H1 (cell line): ENCODE results near the gene STXBP5. TPM values are rescaled to one million over a fixed set of nuclear protein-coding genes. Genes with fewer than 3 reads are reported as not detected.

ENCODE experiments used
- CTCF ChIA-PET: fragments of 300-600 bp; sonication (Branson Sonifier 250); formaldehyde crosslinking; loops from one replicate; lab custom pipeline; 2021; ENCODE audit not compliant: partially characterized antibody; lab: Charles Lee
- POLR2A ChIA-PET: fragments of 300-600 bp; sonication (Branson Sonifier 250); formaldehyde crosslinking; loops from one replicate; lab custom pipeline; 2021; ENCODE audit warnings: inconsistent platforms; ENCODE audit not compliant: partially characterized antibody; lab: Charles Lee
- DNase-seq, 2 experiments: peaks; one replicate each; pipeline versions ENCODE4 v3.0.0 to v3.0.0-alpha.2; 2010 to 2022; ENCODE audit warnings: low spot score in 2 of 2, low read depth in 1 of 2, mixed read lengths in 1 of 2
- FAIRE-seq: peaks from 2 replicates; lab custom pipeline; 2011; peaks lifted over from hg19 to GRCh38; lab: Jason Lieb, UNC
- H2AFZ ChIP-seq: 2 replicates; pipeline ENCODE4 v1.8.1; 2012; ENCODE audit warnings: low read length, inconsistent platforms
- H2AK5ac ChIP-seq: 2 replicates; pipeline ENCODE4 v1.6.1; 2013; ENCODE audit warnings: low read depth, low read length
- H2BK120ac ChIP-seq: replicated peaks from 2 replicates; pipeline ENCODE3; 2013; ENCODE audit warnings: low read depth, low read length, inconsistent platforms
- H2BK12ac ChIP-seq: 2 replicates; pipeline ENCODE4 v1.6.1; 2013; ENCODE audit warnings: low read depth, low read length
- H2BK15ac ChIP-seq: 2 replicates; pipeline ENCODE4 v1.6.1; 2013; ENCODE audit warnings: low read length
- H2BK20ac ChIP-seq: 2 replicates; pipeline ENCODE4 v1.6.1; 2013; ENCODE audit warnings: low read length
- H2BK5ac ChIP-seq: 2 replicates; pipeline ENCODE4 v1.6.1; 2013; ENCODE audit warnings: low read depth, low read length
- H3K14ac ChIP-seq: 2 replicates; pipeline ENCODE4 v1.6.1; 2013; ENCODE audit warnings: inconsistent platforms; ENCODE audit not compliant: insufficient read length
- H3K18ac ChIP-seq: 2 replicates; pipeline ENCODE4 v1.6.1; 2013; ENCODE audit warnings: low read length; ENCODE audit errors: extremely low read depth
- H3K23ac ChIP-seq: 2 replicates; pipeline ENCODE4 v1.6.1; 2013; ENCODE audit warnings: inconsistent platforms; ENCODE audit not compliant: insufficient read length
- H3K23me2 ChIP-seq: 2 replicates; pipeline ENCODE4 v1.6.1; 2013; ENCODE audit warnings: low read depth, low read length
- H3K27ac ChIP-seq: 2 replicates; pipeline ENCODE4 v1.6.1; 2011; ENCODE audit warnings: low read depth, low read length, inconsistent platforms
- H3K27me3 ChIP-seq, 4 experiments: replicated peaks in 1 of 4; 1 replicate in 1 of 4; 2 replicates in 3 of 4; pipeline versions ENCODE4 v1.6.1 to v1.8.1; 2011 to 2013; ENCODE audit warnings: low read length in 3 of 4, mild to moderate bottlenecking in 3 of 4, inconsistent platforms in 2 of 4, mixed read lengths in 2 of 4, moderate library complexity in 1 of 4; ENCODE audit not compliant: control insufficient read depth in 3 of 4, insufficient read depth in 3 of 4; ENCODE audit errors: extremely low read depth in 1 of 4
- H3K36me3 ChIP-seq, 4 experiments: 2 replicates each; pipeline versions ENCODE4 v1.6.1 to v1.8.1; 2011 to 2013; ENCODE audit warnings: mild to moderate bottlenecking in 4 of 4, low read length in 3 of 4, moderate library complexity in 2 of 4, control low read depth in 1 of 4, inconsistent platforms in 1 of 4; ENCODE audit not compliant: insufficient read depth in 4 of 4, control insufficient read depth in 2 of 4
- H3K4ac ChIP-seq: replicated peaks from 2 replicates; pipeline ENCODE3; 2013; ENCODE audit warnings: low read length, low read depth, mixed read lengths, inconsistent platforms; ENCODE audit not compliant: insufficient read length
- H3K4me1 ChIP-seq, 4 experiments: replicated peaks in 1 of 4; 1 replicate in 1 of 4; 2 replicates in 3 of 4; pipeline versions ENCODE4 v1.6.1 to v1.8.1; 2011 to 2013; ENCODE audit warnings: low read length in 3 of 4, inconsistent platforms in 2 of 4, mixed read lengths in 1 of 4; ENCODE audit not compliant: insufficient read depth in 4 of 4, control insufficient read depth in 3 of 4
- H3K4me2 ChIP-seq, 2 experiments: 2 replicates each; pipeline versions ENCODE4 v1.6.1 to v1.8.1; 2011 to 2013; ENCODE audit warnings: low read depth in 2 of 2, low read length in 2 of 2, control low read depth in 1 of 2, inconsistent platforms in 1 of 2, mild to moderate bottlenecking in 1 of 2; ENCODE audit not compliant: insufficient read depth in 1 of 2
- H3K4me3 ChIP-seq, 4 experiments: fragments of 200-600, 300-600 bp in 1 of 4; sonication (generic), shearing (Covaris generic), sonication (Bioruptor Twin) in 1 of 4; 2 replicates each; pipeline versions ENCODE4 v1.5.1 to v1.8.1; 2011 to 2016; ENCODE audit warnings: low read length in 4 of 4, low read depth in 3 of 4, control low read depth in 2 of 4, inconsistent platforms in 2 of 4, mild to moderate bottlenecking in 2 of 4, mixed read lengths in 1 of 4, moderate library complexity in 1 of 4; ENCODE audit not compliant: insufficient read depth in 2 of 4; ENCODE audit errors: extremely low read depth in 1 of 4
- H3K56ac ChIP-seq: replicated peaks from 2 replicates; pipeline ENCODE3; 2013; ENCODE audit warnings: low read depth, mild to moderate bottlenecking, mixed read lengths, low read length, inconsistent platforms; ENCODE audit not compliant: insufficient read length
- H3K79me1 ChIP-seq: 2 replicates; pipeline ENCODE4 v1.6.1; 2013; ENCODE audit warnings: low read depth, low read length, control low read depth
- H3K79me2 ChIP-seq, 2 experiments: 2 replicates each; pipeline versions ENCODE4 v1.6.1 to v1.8.1; 2012 to 2013; ENCODE audit warnings: low read length in 2 of 2, mild to moderate bottlenecking in 2 of 2, inconsistent platforms in 1 of 2; ENCODE audit not compliant: insufficient read depth in 2 of 2, control insufficient read depth in 1 of 2
- H3K9ac ChIP-seq, 4 experiments: replicated peaks in 1 of 4; 1 replicate in 1 of 4; 2 replicates in 3 of 4; pipeline versions ENCODE4 v1.6.1 to v1.8.1; 2011 to 2013; ENCODE audit warnings: low read depth in 3 of 4, low read length in 3 of 4, control low read depth in 2 of 4, mild to moderate bottlenecking in 2 of 4, moderate library complexity in 2 of 4, inconsistent platforms in 1 of 4; ENCODE audit errors: extremely low read depth in 1 of 4
- H3K9me3 ChIP-seq, 2 experiments: 2 replicates each; pipeline versions ENCODE4 v1.6.1 to v1.8.1; 2012 to 2013; ENCODE audit warnings: mild to moderate bottlenecking in 2 of 2, moderate library complexity in 2 of 2, control low read depth in 1 of 2, inconsistent platforms in 1 of 2, low read depth in 1 of 2, low read length in 1 of 2, mixed read lengths in 1 of 2; ENCODE audit not compliant: insufficient read depth in 2 of 2
- H4K20me1 ChIP-seq, 2 experiments: replicated peaks in 1 of 2; 2 replicates each; pipeline versions ENCODE3 to v1.8.1; 2011 to 2013; ENCODE audit warnings: inconsistent platforms in 2 of 2, low read length in 2 of 2, mild to moderate bottlenecking in 1 of 2; ENCODE audit not compliant: insufficient read depth in 2 of 2, control insufficient read depth in 1 of 2
- H4K5ac ChIP-seq: 2 replicates; pipeline ENCODE4 v1.6.1; 2013; ENCODE audit warnings: low read length, low read depth, mixed read lengths, inconsistent platforms; ENCODE audit not compliant: insufficient read length
- H4K8ac ChIP-seq: 2 replicates; pipeline ENCODE4 v1.8.0; 2013; ENCODE audit warnings: mild to moderate bottlenecking, moderate library complexity, low read length, inconsistent platforms; ENCODE audit not compliant: insufficient read depth; ENCODE audit errors: extremely low read depth
- H4K91ac ChIP-seq: replicated peaks from 2 replicates; pipeline ENCODE3; 2013; ENCODE audit warnings: low read length, mixed read lengths, inconsistent platforms; ENCODE audit not compliant: insufficient read length
- EZH2 ChIP-seq: fragments of 200-600 bp; sonication (generic); IDR thresholded peaks from 2 replicates; pipeline ENCODE4 v1.7.1; 2012; ENCODE audit warnings: low read depth, mild to moderate bottlenecking, moderate library complexity, low read length, inconsistent platforms; ENCODE audit not compliant: severe bottlenecking
- TBP ChIP-seq: IDR thresholded peaks from 2 replicates; pipeline ENCODE4 v1.6.1; 2011; ENCODE audit warnings: low read depth, low read length, improper control_type of control experiment
- WGBS, 2 experiments: shearing (Covaris generic) in 1 of 2; methylation state at CpG; one replicate each; pipeline versions ENCODE4 v1.1.6 to v1.1.7; 2013 to 2015; ENCODE audit warnings: low lambda C conversion rate in 2 of 2, mixed read lengths in 2 of 2, inconsistent platforms in 1 of 2, low coverage in 1 of 2, missing lambda C conversion rate in 1 of 2; ENCODE audit not compliant: insufficient replicate concordance in 2 of 2, insufficient coverage in 1 of 2, insufficient read length in 1 of 2; ENCODE audit errors: extremely low coverage in 1 of 2, missing lambda C conversion rate in 1 of 2; 5-methylcytosine and 5-hydroxymethylcytosine counted together
- polyA plus RNA-seq, 7 experiments: library from polyadenylated mRNA; depleted of rRNA in 3 of 7; stranded (reverse) in 5 of 7; unstranded in 2 of 7; fragments of >200 nt in 5 of 7; fragments of 200-250 nt in 2 of 7; gene quantifications; 1 replicate in 5 of 7; 2 replicates in 1 of 7; 4 replicates in 1 of 7; pipeline versions ENCODE4 v1.2.1 to v1.2.3, GENCODE V29; 2011 to 2013; ENCODE audit warnings: missing spikeins in 2 of 7, mixed read lengths in 2 of 7
- total RNA-seq: library from RNA; stranded (reverse); fragmentation: NEBNext Ultra II Directional; extraction: Animal tissue kit (Norgen Biotek cat#: 25700); gene quantifications from 2 replicates; pipeline ENCODE4 v1.2.1, GENCODE V29; 2021

Gene STXBP5
- total and polyA plus RNA-seq, 2 of the 8 experiments (the other 6 are each of a cell fraction or from before 2014, with no cell fraction given): 2.7 to 10.8 TPM

- Histone ChIP-seq H4K91ac (no peak overlapping the region), H3K27me3 (no peaks in the 10 kb centered on the region), H3K4ac (no peak overlapping the region), H3K9ac (no peak overlapping the region), H3K23ac (no peak overlapping the region), H3K36me3 (no peaks in the 10 kb centered on the region), H3K9me3 (no peaks in the 10 kb centered on the region), H3K27ac (no peak overlapping the region), H3K4me1 (no peaks in the 10 kb centered on the region), H3K14ac (no peak overlapping the region), H3K4me3 (no peak overlapping the region), H2AK5ac (no peak overlapping the region), H3K23me2 (no peaks in the 10 kb centered on the region), H2BK5ac (no peak overlapping the region), H2BK12ac (no peak overlapping the region), H4K8ac (no peak overlapping the region), H2BK120ac (no peak overlapping the region), H2AFZ (no peak overlapping the region), H3K56ac (no peak overlapping the region), H3K79me2 (no peaks in the 10 kb centered on the region), H3K79me1 (no peaks in the 10 kb centered on the region), H2BK15ac (no peak overlapping the region), H4K5ac (no peak overlapping the region), H3K18ac (no peak overlapping the region), H2BK20ac (no peak overlapping the region)
- FAIRE-seq (no peak), DNase-seq (no peak)
- ChIA-PET POLR2A (no interaction called here), CTCF (interaction anchor here (1.0 kb wide), 1 partner anchor 8 kb away, joined by 3 read pairs; no protein-coding TSS in a partner anchor)
- 94% methylated on average over 1 of the region's 1 CpG; no CpG with 5 or more reads in 1 of the 2 experiments for WGBS, 2 experiments
- TF ChIP-seq EZH2 (no peak), TBP (no peak)
- TF ChIP-seq, all 59 proteins: peak for 0
- no peaks in the 10 kb centered on the region for H4K20me1 ChIP-seq
- no peak overlapping the region for H3K4me2 ChIP-seq
Measured at GRCh38 chr6:147154454-147154853, 49.8 kb upstream of the STXBP5 start.
